Head of caudate nucleus (tissue), 42 donors: ENCODE results near the gene PTPN14.
A peak's percentile ranks its signal among the peaks of the same experiment; 100 is the strongest.

Experiments
- DNase-seq, 42 donors: peaks; one replicate each; pipeline versions ENCODE4 v3.0.0 to v3.0.0-alpha.2; 2020 to 2021; ENCODE audit warnings: mixed read lengths in 7 of 42
- intact Hi-C: fragments of 100-400 bp; cut with DNase I; formaldehyde crosslinking; loops from one replicate; pipeline ENCODE4 v1.15.0; 2022

Gene PTPN14

GRCh38 chr1:214332946-214333798, 218.2 kb downstream of the PTPN14 start:
- intact Hi-C loops, result no loop called here
- peak; percentile 31 to 84 (median 61) for DNase-seq

GRCh38 chr1:214331827-214332423, 219.5 kb downstream of the PTPN14 start:
- intact Hi-C loops, result no loop called here
- DNase-seq, result peak in 38 of 42 donors; percentile 13 to 76 (median 46)

GRCh38 chr1:214331180-214331579, 220.2 kb downstream of the PTPN14 start:
- intact Hi-C loops, result no loop called here
- no peak for DNase-seq

- no peak for DNase-seq
- intact Hi-C loops, result no loop called here
These were observed 220.7 kb downstream of the PTPN14 start for GRCh38 chr1:214330715-214331114.

- DNase-seq, result no peak
- intact Hi-C loops, result no loop called here
These were observed 221.2 kb downstream of the PTPN14 start for GRCh38 chr1:214330222-214330621.

- intact Hi-C loops, result loop anchor here (2.0 to 5.0 kb wide), 2 partner anchors 69 to 117 kb away; no protein-coding TSS in a partner anchor
- no peak for DNase-seq
These were observed 221.8 kb downstream of the PTPN14 start for GRCh38 chr1:214329470-214330220.

GRCh38 chr1:214328770-214329469, 222.5 kb downstream of the PTPN14 start:
- intact Hi-C loops, result loop anchor here (2.0 to 5.0 kb wide), 2 partner anchors 68 to 117 kb away; no protein-coding TSS in a partner anchor
- DNase-seq, result peak; percentile 69 to 93 (median 86)

GRCh38 chr1:214327514-214327913, 223.9 kb downstream of the PTPN14 start:
- intact Hi-C loops, result loop anchor here (5.0 kb wide), 1 partner anchor 115 kb away; no protein-coding TSS in a partner anchor
- no peak for DNase-seq

- intact Hi-C loops, result loop anchor here (5.0 kb wide), 1 partner anchor 114 kb away; no protein-coding TSS in a partner anchor
- DNase-seq, result no peak
These were observed 225.0 kb downstream of the PTPN14 start for GRCh38 chr1:214326406-214326805.

- DNase-seq, result no peak
- intact Hi-C loops, result loop anchor here (5.0 kb wide), 1 partner anchor 113 kb away; no protein-coding TSS in a partner anchor
These were observed 226.3 kb downstream of the PTPN14 start for GRCh38 chr1:214324896-214325800.

- intact Hi-C loops, result no loop called here
These were observed 229.5 kb downstream of the PTPN14 start for GRCh38 chr1:214321705-214322453.

GRCh38 chr1:214319938-214320337, 231.5 kb downstream of the PTPN14 start:
- DNase-seq, result no peak
- intact Hi-C loops, result no loop called here

More at GRCh38 chr1:214321705-214322453, 229.5 kb downstream of the PTPN14 start:
- DNase-seq, result no peak

- intact Hi-C loops, result no loop called here
- no peak for DNase-seq
These were observed 232.3 kb downstream of the PTPN14 start for GRCh38 chr1:214318956-214319736.

- intact Hi-C loops, result no loop called here
- no peak for DNase-seq
These were observed 233.0 kb downstream of the PTPN14 start for GRCh38 chr1:214318356-214318755.

GRCh38 chr1:214317734-214318133, 233.7 kb downstream of the PTPN14 start:
- no peak for DNase-seq
- intact Hi-C loops, result no loop called here

- intact Hi-C loops, result no loop called here
- DNase-seq, result no peak
These were observed 234.1 kb downstream of the PTPN14 start for GRCh38 chr1:214317300-214317699.
